WTC11 (cell line): Measurements from ENCODE around the gene SMNDC1.

ENCODE experiments used
- CREB1 ChIP-seq: sonication (generic); formaldehyde crosslinking; IDR thresholded peaks from 2 replicates; pipeline ENCODE4 v1.8.0; 2023; ENCODE audit warnings: mild to moderate bottlenecking, missing genetic modification reagents
- NFYB ChIP-seq: sonication (generic); formaldehyde crosslinking; conservative IDR thresholded peaks from 2 replicates; pipeline ENCODE4 v1.8.0; 2022; ENCODE audit warnings: low read depth, missing genetic modification reagents
- NR3C1 ChIP-seq: sonication (generic); formaldehyde crosslinking; conservative IDR thresholded peaks from 2 replicates; pipeline ENCODE4 v1.8.1; 2023; ENCODE audit warnings: low read depth, mild to moderate bottlenecking, missing genetic modification reagents
- ZNF121 ChIP-seq: sonication (generic); formaldehyde crosslinking; IDR thresholded peaks from 2 replicates; pipeline ENCODE4 v1.8.0; 2023; ENCODE audit warnings: missing genetic modification reagents
- TF ChIP-seq, protein P1 (sequence below): fragments of 200-600 bp; IDR thresholded peaks from 2 replicates; pipeline ENCODE4 v1.8.0; 2022; ENCODE audit warnings: antibody characterized with exemption
- TF ChIP-seq, protein P2 (sequence below): sonication (generic); formaldehyde crosslinking; IDR thresholded peaks from 2 replicates; pipeline ENCODE4 v1.8.0; 2022; ENCODE audit warnings: mild to moderate bottlenecking, missing genetic modification reagents

DNA sequence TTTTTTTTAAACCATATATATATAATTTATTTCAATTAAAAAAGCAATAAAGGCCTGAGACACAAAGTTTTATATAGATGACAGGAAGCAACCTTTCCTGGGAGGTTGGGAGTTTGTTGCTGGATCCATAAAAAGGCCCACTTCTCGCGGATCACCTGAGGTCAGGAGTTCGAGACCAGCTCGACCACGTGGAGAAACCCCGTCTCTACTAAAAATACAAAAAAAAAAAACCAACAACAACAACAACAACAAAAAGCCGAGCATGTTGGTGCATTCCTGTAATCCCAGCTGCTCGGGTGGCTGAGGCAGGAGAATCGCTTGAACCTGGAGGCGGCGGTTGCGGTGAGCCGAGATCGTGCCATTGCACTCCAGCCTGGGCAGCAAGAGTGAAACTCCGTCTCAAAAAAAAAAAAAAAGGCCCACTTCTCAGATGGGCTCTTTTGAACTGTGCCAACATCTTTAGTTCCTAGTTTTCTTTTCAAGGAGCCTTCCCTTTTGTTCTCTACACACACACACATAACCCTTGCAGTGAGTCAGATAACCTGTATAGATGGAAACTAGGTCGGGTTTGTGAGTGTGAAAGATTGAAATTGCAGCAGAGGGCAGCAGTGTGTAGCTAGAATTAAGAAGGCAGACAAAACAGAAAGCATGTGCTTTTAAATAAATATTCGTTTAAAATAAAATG, 1.2 kb upstream of the SMNDC1 start:
- TF ChIP-seq, protein P1, sequence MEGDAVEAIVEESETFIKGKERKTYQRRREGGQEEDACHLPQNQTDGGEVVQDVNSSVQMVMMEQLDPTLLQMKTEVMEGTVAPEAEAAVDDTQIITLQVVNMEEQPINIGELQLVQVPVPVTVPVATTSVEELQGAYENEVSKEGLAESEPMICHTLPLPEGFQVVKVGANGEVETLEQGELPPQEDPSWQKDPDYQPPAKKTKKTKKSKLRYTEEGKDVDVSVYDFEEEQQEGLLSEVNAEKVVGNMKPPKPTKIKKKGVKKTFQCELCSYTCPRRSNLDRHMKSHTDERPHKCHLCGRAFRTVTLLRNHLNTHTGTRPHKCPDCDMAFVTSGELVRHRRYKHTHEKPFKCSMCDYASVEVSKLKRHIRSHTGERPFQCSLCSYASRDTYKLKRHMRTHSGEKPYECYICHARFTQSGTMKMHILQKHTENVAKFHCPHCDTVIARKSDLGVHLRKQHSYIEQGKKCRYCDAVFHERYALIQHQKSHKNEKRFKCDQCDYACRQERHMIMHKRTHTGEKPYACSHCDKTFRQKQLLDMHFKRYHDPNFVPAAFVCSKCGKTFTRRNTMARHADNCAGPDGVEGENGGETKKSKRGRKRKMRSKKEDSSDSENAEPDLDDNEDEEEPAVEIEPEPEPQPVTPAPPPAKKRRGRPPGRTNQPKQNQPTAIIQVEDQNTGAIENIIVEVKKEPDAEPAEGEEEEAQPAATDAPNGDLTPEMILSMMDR: no peak; the same call in 1 of the 2 replicates
- TF ChIP-seq NFYB (CRISPR knock-in tag) (no peak), NR3C1 (CRISPR knock-in tag) (no peak), CREB1 (no peak), ZNF121 (CRISPR knock-in tag) (no peak)
- TF ChIP-seq, protein P2, sequence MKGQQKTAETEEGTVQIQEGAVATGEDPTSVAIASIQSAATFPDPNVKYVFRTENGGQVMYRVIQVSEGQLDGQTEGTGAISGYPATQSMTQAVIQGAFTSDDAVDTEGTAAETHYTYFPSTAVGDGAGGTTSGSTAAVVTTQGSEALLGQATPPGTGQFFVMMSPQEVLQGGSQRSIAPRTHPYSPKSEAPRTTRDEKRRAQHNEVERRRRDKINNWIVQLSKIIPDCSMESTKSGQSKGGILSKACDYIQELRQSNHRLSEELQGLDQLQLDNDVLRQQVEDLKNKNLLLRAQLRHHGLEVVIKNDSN: no peak
